ENCODE results near the gene SLC22A17.
"Not testable (repeated sequence)": the region's sequence is repeated elsewhere in the genome, so short reads cannot be mapped to it uniquely, and the experiment has no call there.

SLC22A17 gene

GRCh38 chr14:23396126-23396525 is 43.4 kb upstream of the SLC22A17 start:
- TF ChIP-seq CTCF (IDR thresholded peaks at IDR 0.05; ENCODE audit: extremely low read depth, missing control alignments): no peak
- no peak for DNase-seq (ENCODE audit: low spot score)

GRCh38 chr14:23392613-23393012 is 39.9 kb upstream of the SLC22A17 start:
- DNase-seq (ENCODE audit: low spot score): no peak
- TF ChIP-seq CTCF (IDR thresholded peaks at IDR 0.05; ENCODE audit: extremely low read depth, missing control alignments): no peak

- DNase-seq (ENCODE audit: low spot score): not testable (repeated sequence)
Observed at GRCh38 chr14:23389871-23390270, 37.2 kb upstream of the SLC22A17 start.

- TF ChIP-seq CTCF (IDR thresholded peaks at IDR 0.05; ENCODE audit: extremely low read depth, missing control alignments): no peak
- no peak for DNase-seq (ENCODE audit: low spot score)
Observed at GRCh38 chr14:23389396-23389795, 36.7 kb upstream of the SLC22A17 start.

- no peak for DNase-seq (ENCODE audit: low spot score)
- no peak for TF ChIP-seq CTCF (IDR thresholded peaks at IDR 0.05; ENCODE audit: extremely low read depth, missing control alignments)
Observed at GRCh38 chr14:23388996-23389395, 36.3 kb upstream of the SLC22A17 start.

- no peak for DNase-seq (ENCODE audit: low spot score)
- TF ChIP-seq CTCF (IDR thresholded peaks at IDR 0.05; ENCODE audit: extremely low read depth, missing control alignments): no peak
Observed at GRCh38 chr14:23387916-23388882, 35.5 kb upstream of the SLC22A17 start.

GRCh38 chr14:23386999-23387398 is 34.3 kb upstream of the SLC22A17 start:
- no peak for TF ChIP-seq CTCF (IDR thresholded peaks at IDR 0.05; ENCODE audit: extremely low read depth, missing control alignments)
- no peak for DNase-seq (ENCODE audit: low spot score)

GRCh38 chr14:23386266-23386657 is 33.6 kb upstream of the SLC22A17 start:
- DNase-seq (ENCODE audit: low spot score): not testable (repeated sequence)
